HAP-1 (cell line): ENCODE measurements around the gene FOXN3.

Experiments
- DNase-seq, 2 experiments: peaks; one replicate each; pipeline ENCODE4 v3.0.0-alpha.2; 2016 to 2020; ENCODE audit warnings: low spot score in 2 of 2
- H3K27me3 ChIP-seq: fragments of 250-450 bp; sonication (Bioruptor Pico); 2 replicates; pipeline ENCODE4 v1.5.1; 2020; ENCODE audit warnings: low read depth, mild to moderate bottlenecking, moderate library complexity
- H3K36me3 ChIP-seq: fragments of 250-450 bp; sonication (Bioruptor Pico); replicated peaks from 2 replicates; pipeline ENCODE4 v1.5.1; 2020; ENCODE audit warnings: mild to moderate bottlenecking
- H3K4me1 ChIP-seq: fragments of 250-450 bp; sonication (Bioruptor Pico); 2 replicates; pipeline ENCODE4 v1.5.1; 2020; ENCODE audit warnings: mild to moderate bottlenecking
- H3K4me3 ChIP-seq: fragments of 250-450 bp; sonication (Bioruptor Pico); 2 replicates; pipeline ENCODE4 v1.5.1; 2020; ENCODE audit warnings: mild to moderate bottlenecking, moderate library complexity
- H3K9me3 ChIP-seq: fragments of 250-450 bp; sonication (Bioruptor Pico); 2 replicates; pipeline ENCODE4 v1.5.1; 2020; ENCODE audit warnings: mild to moderate bottlenecking, moderate library complexity
- in situ Hi-C: fragments of 300-500 bp; cut with MboI; formaldehyde crosslinking; loops from 3 replicates; pipeline ENCODE4 v1.14.3; 2020; ENCODE audit warnings: low sequenced_read_pairs, inconsistent platforms, mixed read lengths

The FOXN3 gene

GRCh38 chr14:89427426-89428172 lies 10.6 kb upstream of the FOXN3 start:
- Histone ChIP-seq H3K27me3 (no peaks in the 10 kb centered on the region), H3K9me3 (no peaks in the 10 kb centered on the region), H3K36me3 (no peaks in the 10 kb centered on the region), H3K4me3 (no peak overlapping the region), H3K4me1 (peaks cover 37% of the 10 kb centered on the region)
- in situ Hi-C loops, result no loop called here
- DNase-seq, result no peak

- Histone ChIP-seq H3K27me3 (no peaks in the 10 kb centered on the region), H3K4me3 (no peak overlapping the region), H3K4me1 (peaks cover 28% of the 10 kb centered on the region), H3K36me3 (no peaks in the 10 kb centered on the region), H3K9me3 (no peaks in the 10 kb centered on the region)
- no peak for DNase-seq
- in situ Hi-C loops, result no loop called here
These were observed 8.9 kb upstream of the FOXN3 start for GRCh38 chr14:89425931-89426330.

- no peak overlapping the region for H3K4me3 ChIP-seq
- H3K9me3 ChIP-seq, result no peaks in the 10 kb centered on the region
- DNase-seq, result peak; percentile 18 to 59
- H3K4me1 ChIP-seq, result peaks cover 20% of the 10 kb centered on the region
- no peaks in the 10 kb centered on the region for H3K27me3 ChIP-seq
- in situ Hi-C loops, result loop anchor here (25.0 kb wide), 1 partner anchor 488 kb away; no protein-coding TSS in a partner anchor
- no peaks in the 10 kb centered on the region for H3K36me3 ChIP-seq
These were observed 7.2 kb upstream of the FOXN3 start for GRCh38 chr14:89424241-89424640.

- H3K27me3 ChIP-seq, result no peaks in the 10 kb centered on the region
These were observed 5.9 kb upstream of the FOXN3 start for GRCh38 chr14:89422952-89423345.

GRCh38 chr14:89422181-89422951 lies 5.3 kb upstream of the FOXN3 start:
- H3K4me3 ChIP-seq, result no peak overlapping the region
- DNase-seq, result no peak
- no peaks in the 10 kb centered on the region for H3K9me3 ChIP-seq
- in situ Hi-C loops, result loop anchor here (25.0 kb wide), 1 partner anchor 490 kb away; no protein-coding TSS in a partner anchor
- no peaks in the 10 kb centered on the region for H3K27me3 ChIP-seq
- no peaks in the 10 kb centered on the region for H3K36me3 ChIP-seq
- peaks cover 22% of the 10 kb centered on the region for H3K4me1 ChIP-seq

More at GRCh38 chr14:89422952-89423345, 5.9 kb upstream of the FOXN3 start:
- Histone ChIP-seq H3K9me3 (no peaks in the 10 kb centered on the region), H3K36me3 (no peaks in the 10 kb centered on the region), H3K4me3 (no peak overlapping the region), H3K4me1 (peaks cover 18% of the 10 kb centered on the region)
- in situ Hi-C loops, result loop anchor here (25.0 kb wide), 1 partner anchor 489 kb away; no protein-coding TSS in a partner anchor
- no peak for DNase-seq

- H3K9me3 ChIP-seq, result no peaks in the 10 kb centered on the region
- H3K27me3 ChIP-seq, result no peaks in the 10 kb centered on the region
- DNase-seq, result no peak
- in situ Hi-C loops, result loop anchor here (25.0 kb wide), 1 partner anchor 492 kb away; no protein-coding TSS in a partner anchor
- H3K4me1 ChIP-seq, result peaks cover 22% of the 10 kb centered on the region
- H3K4me3 ChIP-seq, result no peak overlapping the region
- no peaks in the 10 kb centered on the region for H3K36me3 ChIP-seq
These were observed 3.5 kb upstream of the FOXN3 start for GRCh38 chr14:89420502-89420901.

- DNase-seq, result no peak
- in situ Hi-C loops, result loop anchor here (10.0 to 25.0 kb wide), 2 partner anchors 375 to 492 kb away; no protein-coding TSS in a partner anchor
- Histone ChIP-seq H3K4me3 (no peak overlapping the region), H3K4me1 (peaks cover 25% of the 10 kb centered on the region), H3K27me3 (no peaks in the 10 kb centered on the region), H3K36me3 (no peaks in the 10 kb centered on the region), H3K9me3 (no peaks in the 10 kb centered on the region)
These were observed 3.0 kb upstream of the FOXN3 start for GRCh38 chr14:89419973-89420482.

GRCh38 chr14:89418976-89419375 lies 1.9 kb upstream of the FOXN3 start:
- peaks cover 22% of the 10 kb centered on the region for H3K4me1 ChIP-seq
- H3K9me3 ChIP-seq, result no peaks in the 10 kb centered on the region
- no peaks in the 10 kb centered on the region for H3K27me3 ChIP-seq
- H3K4me3 ChIP-seq, result no peak overlapping the region
- no peaks in the 10 kb centered on the region for H3K36me3 ChIP-seq
- in situ Hi-C loops, result loop anchor here (10.0 to 25.0 kb wide), 2 partner anchors 374 to 493 kb away; no protein-coding TSS in a partner anchor
- DNase-seq, result no peak

GRCh38 chr14:89418452-89418851 lies 1.4 kb upstream of the FOXN3 start:
- DNase-seq, result peak in 1 of 2 experiments; percentile 50
- in situ Hi-C loops, result loop anchor here (10.0 to 25.0 kb wide), 2 partner anchors 374 to 494 kb away; no protein-coding TSS in a partner anchor

GRCh38 chr14:89417465-89418225 lies 612 bp upstream of the FOXN3 start:
- Histone ChIP-seq H3K9me3 (no peaks in the 10 kb centered on the region), H3K4me3 (peak overlapping the region; percentile 43), H3K4me1 (peaks cover 16% of the 10 kb centered on the region), H3K36me3 (no peaks in the 10 kb centered on the region), H3K27me3 (no peaks in the 10 kb centered on the region)
- DNase-seq, result peak; percentile 69 to 73
- in situ Hi-C loops, result loop anchor here (10.0 to 25.0 kb wide), 2 partner anchors 373 to 495 kb away; no protein-coding TSS in a partner anchor

More at GRCh38 chr14:89418452-89418851, 1.4 kb upstream of the FOXN3 start:
- Histone ChIP-seq H3K4me3 (no peak overlapping the region), H3K4me1 (peaks cover 17% of the 10 kb centered on the region), H3K9me3 (no peaks in the 10 kb centered on the region), H3K27me3 (no peaks in the 10 kb centered on the region), H3K36me3 (no peaks in the 10 kb centered on the region)

- Histone ChIP-seq H3K36me3 (peaks cover 10% of the 10 kb centered on the region), H3K4me3 (peak overlapping the region; percentile 83), H3K9me3 (no peaks in the 10 kb centered on the region), H3K27me3 (no peaks in the 10 kb centered on the region), H3K4me1 (peaks cover 16% of the 10 kb centered on the region)
- peak; percentile 92 to 99 for DNase-seq
- in situ Hi-C loops, result loop anchor here (10.0 to 25.0 kb wide), 2 partner anchors 371 to 496 kb away; no protein-coding TSS in a partner anchor
These were observed 734 bp downstream of the FOXN3 start for GRCh38 chr14:89416002-89416995.

- in situ Hi-C loops, result loop anchor here (10.0 to 25.0 kb wide), 2 partner anchors 370 to 497 kb away; no protein-coding TSS in a partner anchor
- no peaks in the 10 kb centered on the region for H3K9me3 ChIP-seq
- peaks cover 16% of the 10 kb centered on the region for H3K36me3 ChIP-seq
- H3K27me3 ChIP-seq, result no peaks in the 10 kb centered on the region
- peaks cover 16% of the 10 kb centered on the region for H3K4me1 ChIP-seq
- H3K4me3 ChIP-seq, result no peak overlapping the region
- no peak for DNase-seq
These were observed 1.9 kb downstream of the FOXN3 start for GRCh38 chr14:89415159-89415558.
